GM18526 (cell line): ENCODE results near the gene PDIK1L.
A peak's percentile ranks its signal among the peaks of the same experiment; 100 is the strongest.

Source experiments
- POLR2A ChIP-seq: IDR thresholded peaks from 3 replicates; pipeline ENCODE4 v1.6.1; 2011; ENCODE audit not compliant: insufficient read length; ENCODE audit errors: extremely low read depth

The PDIK1L gene

GRCh38 chr1:26169669-26170471, 58.2 kb downstream of the PDIK1L start, which contains the start of gene ZNF593:
TSS of gene ZNF593 (plus strand) at chr1:26169908. CDS start at chr1:26169984, 76 bp downstream.
- peak; percentile 73 for TF ChIP-seq POLR2A

- no peak for TF ChIP-seq POLR2A
These were observed 58.8 kb downstream of the PDIK1L start for GRCh38 chr1:26170472-26170821.

- no peak for TF ChIP-seq POLR2A
These were observed 59.8 kb downstream of the PDIK1L start, which contains the start of gene ZNF593OS for GRCh38 chr1:26171084-26172072. TSS of gene ZNF593OS (minus strand) at chr1:26171832. CDS start at chr1:26171661, 171 bp downstream.
